Activated CD4-positive, alpha-beta memory T cell treated with anti-CD3 and anti-CD28 coated beads for 36 hours (primary cell): Measurements from ENCODE around the gene WNT6. TPM values are rescaled to one million over a fixed set of nuclear protein-coding genes. Genes with fewer than 3 reads are reported as not detected.

ENCODE experiments used
- CTCF ChIA-PET: fragments of 350-600 bp; sonication (Branson Sonifier 250); formaldehyde crosslinking; loops from one replicate; lab custom pipeline; 2021; ENCODE audit warnings: antibody characterized with exemption, inconsistent platforms; lab: Charles Lee
- POLR2A ChIA-PET: fragments of 350-600 bp; sonication (Branson Sonifier 250); formaldehyde crosslinking; loops from one replicate; lab custom pipeline; 2021; ENCODE audit warnings: antibody characterized with exemption; lab: Charles Lee
- DNase-seq: peaks from one replicate; pipeline ENCODE4 v3.0.0-alpha.2; 2020
- H3K27ac Mint-ChIP-seq: one replicate; pipeline ENCODE4 v1.8.0; 2021; ENCODE audit warnings: mixed read lengths
- H3K27me3 Mint-ChIP-seq: one replicate; pipeline ENCODE4 v1.8.0; 2021; ENCODE audit warnings: mixed read lengths
- H3K36me3 Mint-ChIP-seq: one replicate; pipeline ENCODE4 v1.8.0; 2021; ENCODE audit warnings: mixed read lengths
- H3K4me1 Mint-ChIP-seq: one replicate; pipeline ENCODE4 v1.8.0; 2021; ENCODE audit warnings: low read depth, mixed read lengths
- H3K4me3 Mint-ChIP-seq: one replicate; pipeline ENCODE4 v1.8.0; 2021; ENCODE audit warnings: mild to moderate bottlenecking, mixed read lengths
- H3K9me3 Mint-ChIP-seq: one replicate; pipeline ENCODE4 v1.8.0; 2021; ENCODE audit warnings: mixed read lengths
- intact Hi-C: fragments of 100-400 bp; cut with micrococcal nuclease; formaldehyde crosslinking; loops from one replicate; pipeline ENCODE4 v1.15.1; 2023
- microRNA-seq: library from miRNA; unstranded; fragments of <30 nt; microRNA quantifications from one replicate; pipeline ENCODE4 v1.2.0, GENCODE V29; 2022; ENCODE audit warnings: borderline number of aligned reads, borderline microRNAs expressed, borderline replicate concordance
- total RNA-seq, 2 experiments: library from RNA; stranded (reverse); gene quantifications; one replicate each; pipeline ENCODE4 v1.2.3, GENCODE V29; 2021

The WNT6 gene
- total RNA-seq, 2 experiments from 2014 or later, result 0.31 to 0.40 TPM

- intact Hi-C loops, result no loop called here
- H3K27ac Mint-ChIP-seq, result no peak overlapping the region
- DNase-seq, result no peak
- CTCF ChIA-PET, result interaction anchor here (0.9 kb wide), 1 partner anchor 44 kb away, joined by 3 read pairs; no protein-coding TSS in a partner anchor
- H3K27me3 Mint-ChIP-seq, result peaks cover 22% of the 10 kb centered on the region
- peaks cover 4% of the 10 kb centered on the region for H3K9me3 Mint-ChIP-seq
- H3K4me3 Mint-ChIP-seq, result no peak overlapping the region
- no peaks in the 10 kb centered on the region for H3K4me1 Mint-ChIP-seq
- POLR2A ChIA-PET, result no interaction called here
- H3K36me3 Mint-ChIP-seq, result peaks cover 3% of the 10 kb centered on the region
Measured at GRCh38 chr2:218920504-218920903, 60.9 kb downstream of the WNT6 start.

Small RNA genes within 50 kb of the gene (microRNA-seq; reads per million reads assigned to microRNA genes)
- gene MIR9500, result not detected

Other genes starting within 250 kb of the WNT6 start
- 10 to 100 TPM; 33.7 to 34.8 TPM for gene ZNF142, start 200.2 kb upstream of the WNT6 start, total RNA-seq
- 10 to 100 TPM; 57.1 to 64.5 TPM for gene BCS1L, start 200.1 kb upstream of the WNT6 start, total RNA-seq
- gene RNF25, start 187.8 kb upstream of the WNT6 start, total RNA-seq, result 10 to 100 TPM; 15.2 to 15.6 TPM
- gene STK36, start 187.7 kb upstream of the WNT6 start, total RNA-seq, result 10 to 100 TPM; 15.9 to 19.0 TPM
- 10 to 100 TPM; 30.1 to 32.1 TPM for gene TTLL4, start 149.0 kb upstream of the WNT6 start, total RNA-seq
- under 1 TPM in 1 of 2 experiments, not detected in 1; 0.10 TPM for gene CYP27A1, start 77.7 kb upstream of the WNT6 start, total RNA-seq
- gene PRKAG3, start 28.0 kb upstream of the WNT6 start, total RNA-seq, result not detected
- 1 to 10 TPM; 5.0 to 5.2 TPM for gene WNT10A, start 21.0 kb downstream of the WNT6 start, total RNA-seq
- not detected for gene CDK5R2, start 99.9 kb downstream of the WNT6 start, total RNA-seq
- not detected for gene FEV, start 125.4 kb downstream of the WNT6 start, total RNA-seq
- not detected for gene CRYBA2, start 133.6 kb downstream of the WNT6 start, total RNA-seq
- not detected for gene CFAP65, start 181.7 kb downstream of the WNT6 start, total RNA-seq
- under 1 TPM in 1 of 2 experiments, not detected in 1; 0.10 TPM for gene IHH, start 201.1 kb downstream of the WNT6 start, total RNA-seq